Spleen (tissue), 11 donors: ENCODE data around the gene IMMP2L. TPM values are rescaled to one million over a fixed set of nuclear protein-coding genes. Genes with fewer than 3 reads are reported as not detected.

Experiments used
- DNase-seq: peaks from one replicate; pipeline ENCODE4 v3.0.0-alpha.2; 2020
- H3K27ac ChIP-seq, 8 donors: fragments of 200-600 bp; sonication (generic) in 7 of 8; 1 replicate in 4 of 8; 2 replicates in 4 of 8; pipeline versions ENCODE4 v1.5.0 to v1.8.0; 2016 to 2021; ENCODE audit warnings: inconsistent platforms in 4 of 8, mild to moderate bottlenecking in 4 of 8, moderate library complexity in 1 of 8
- H3K27me3 ChIP-seq, 7 donors: fragments of 200-600 bp; sonication (generic) in 6 of 7; replicated peaks in 1 of 7; 1 replicate in 4 of 7; 2 replicates in 3 of 7; pipeline versions ENCODE4 v1.5.0 to v1.8.0; 2016 to 2021; ENCODE audit warnings: inconsistent platforms in 3 of 7, mild to moderate bottlenecking in 1 of 7
- H3K36me3 ChIP-seq, 6 donors: fragments of 200-600 bp; sonication (generic) in 5 of 6; 1 replicate in 4 of 6; 2 replicates in 2 of 6; pipeline versions ENCODE4 v1.5.0 to v1.8.0; 2016 to 2021; ENCODE audit warnings: inconsistent platforms in 2 of 6
- H3K4me1 ChIP-seq, 6 donors: fragments of 200-600 bp; sonication (generic) in 5 of 6; 1 replicate in 3 of 6; 2 replicates in 3 of 6; pipeline versions ENCODE4 v1.5.0 to v1.8.0; 2016 to 2021; ENCODE audit warnings: inconsistent platforms in 3 of 6
- H3K4me3 ChIP-seq, 8 donors: fragments of 200-600 bp; sonication (generic) in 7 of 8; 1 replicate in 4 of 8; 2 replicates in 4 of 8; pipeline versions ENCODE4 v1.5.0 to v1.8.0; 2016 to 2021; ENCODE audit warnings: inconsistent platforms in 4 of 8, mild to moderate bottlenecking in 4 of 8, moderate library complexity in 2 of 8
- H3K9me3 ChIP-seq, 8 donors: fragments of 200-600 bp; sonication (generic) in 7 of 8; 1 replicate in 4 of 8; 2 replicates in 4 of 8; pipeline versions ENCODE4 v1.5.0 to v1.8.0; 2016 to 2021; ENCODE audit warnings: inconsistent platforms in 4 of 8
- CTCF ChIP-seq, 11 experiments: fragments of 200-600 bp in 7 of 11; fragments of 450-650 bp in 4 of 11; sonication (generic) in 4 of 11; IDR thresholded peaks in 8 of 11; conservative IDR thresholded peaks in 3 of 11; 1 replicate in 7 of 11; 2 replicates in 4 of 11; pipeline versions ENCODE4 v1.4.0 to v1.8.0; 2016 to 2021; ENCODE audit warnings: antibody characterized with exemption in 11 of 11, inconsistent platforms in 4 of 11, mild to moderate bottlenecking in 1 of 11
- POLR2A ChIP-seq, 3 donors: fragments of 450-650 bp; IDR thresholded peaks; one replicate each; pipeline ENCODE4 v1.5.1; 2017; ENCODE audit warnings: antibody characterized with exemption in 3 of 3, mild to moderate bottlenecking in 1 of 3
- POLR2AphosphoS5 ChIP-seq, 3 donors: sonication (generic); formaldehyde crosslinking; IDR thresholded peaks; one replicate each; pipeline ENCODE4 v1.5.1; 2017; ENCODE audit warnings: antibody characterized with exemption in 3 of 3
- WGBS, 5 donors: extraction: QIAGEN DNeasy Blood & Tissue Kit in 3 of 5; methylation state at CpG; one replicate each; pipeline versions ENCODE4 v1.1.5 to v1.1.7; 2013 to 2018; 5-methylcytosine and 5-hydroxymethylcytosine counted together
- intact Hi-C: fragments of 100-400 bp; cut with DNase I; formaldehyde crosslinking; loops from one replicate; pipeline ENCODE4 v1.15.0; 2023; ENCODE audit warnings: low total_unique reads
- polyA plus RNA-seq, 3 donors: library from polyadenylated mRNA; stranded (reverse); fragments of 200-250 nt; gene quantifications; one replicate each; pipeline ENCODE4 v1.2.1, GENCODE V29; 2013
- total RNA-seq, 7 donors: library from RNA; depleted of rRNA in 3 of 7; stranded (reverse); fragments of >200 nt in 3 of 7; fragmentation: NEBNext Ultra II Directional in 4 of 7; extraction: Animal tissue kit (Norgen Biotek cat#: 25700) in 4 of 7; gene quantifications; one replicate each; pipeline versions ENCODE4 v1.1.0 to v1.2.1, GENCODE V29; 2016 to 2021
- donor health status: healthy with polysubstance abuse.
- donor health status: DM: no; HTN: no; CAD: no; lungs with moderate emphysema.
- donor health status: DM: no; HTN: no; CAD: no.
- donor health status: Bipolar disorder and iron deficiency.
- donor health status: healthy.
- donor health status: DM: no; HTN: no; CAD: no.
- donor health status: DM: yes; HTN: yes; CAD: no.

Gene IMMP2L
- total and polyA plus RNA-seq, 10 donors, result 6.5 to 32.7 (median 9.8) TPM

GRCh38 chr7:110948280-110948679 is 614.0 kb downstream of the IMMP2L start:
- no peak for DNase-seq
- Histone ChIP-seq H3K36me3 (no peaks in the 10 kb centered on the region), H3K27me3 (no peaks in the 10 kb centered on the region), H3K4me3 (no peak overlapping the region), H3K27ac (no peak overlapping the region), H3K9me3 (no peaks in the 10 kb centered on the region), H3K4me1 (no peaks in the 10 kb centered on the region)
- intact Hi-C loops, result no loop called here
- TF ChIP-seq POLR2A (IDR thresholded peaks at IDR 0.05), result no peak
- TF ChIP-seq POLR2AphosphoS5 (IDR thresholded peaks at IDR 0.05), result no peak
- no peak for TF ChIP-seq CTCF (IDR thresholded peaks at IDR 0.05 in 8 of 11, conservative IDR thresholded peaks at IDR 0.05 in 3 of 11)

- H3K36me3 ChIP-seq, result no peaks in the 10 kb centered on the region
- 83 to 92% (median 88%) methylated on average over 3 of the region's 3 CpGs for WGBS, 5 donors
- H3K27ac ChIP-seq, result no peak overlapping the region
- TF ChIP-seq CTCF (IDR thresholded peaks at IDR 0.05 in 8 of 11, conservative IDR thresholded peaks at IDR 0.05 in 3 of 11) (no peak), POLR2AphosphoS5 (IDR thresholded peaks at IDR 0.05) (no peak), POLR2A (IDR thresholded peaks at IDR 0.05) (no peak)
- intact Hi-C loops, result no loop called here
- H3K4me1 ChIP-seq, result no peaks in the 10 kb centered on the region
- DNase-seq, result no peak
- H3K27me3 ChIP-seq, result no peaks in the 10 kb centered on the region
- no peaks in the 10 kb centered on the region for H3K9me3 ChIP-seq
- no peak overlapping the region for H3K4me3 ChIP-seq
These were observed 614.9 kb downstream of the IMMP2L start for GRCh38 chr7:110947408-110947807.

- intact Hi-C loops, result no loop called here
- Histone ChIP-seq H3K9me3 (no peaks in the 10 kb centered on the region), H3K4me3 (no peak overlapping the region), H3K36me3 (no peaks in the 10 kb centered on the region), H3K27ac (no peak overlapping the region), H3K27me3 (no peaks in the 10 kb centered on the region), H3K4me1 (no peaks in the 10 kb centered on the region)
- no peak for DNase-seq
- TF ChIP-seq POLR2AphosphoS5 (IDR thresholded peaks at IDR 0.05), result no peak
- TF ChIP-seq CTCF (IDR thresholded peaks at IDR 0.05 in 8 of 11, conservative IDR thresholded peaks at IDR 0.05 in 3 of 11), result no peak
- no peak for TF ChIP-seq POLR2A (IDR thresholded peaks at IDR 0.05)
- 71 to 81% (median 77%) methylated on average over 9 of the region's 9 CpGs for WGBS, 5 donors
These were observed 617.2 kb downstream of the IMMP2L start for GRCh38 chr7:110944966-110945644.

GRCh38 chr7:110944448-110944847 is 617.8 kb downstream of the IMMP2L start:
- TF ChIP-seq CTCF (IDR thresholded peaks at IDR 0.05 in 8 of 11, conservative IDR thresholded peaks at IDR 0.05 in 3 of 11), result no peak
- no peak for TF ChIP-seq POLR2AphosphoS5 (IDR thresholded peaks at IDR 0.05)
- no peak for TF ChIP-seq POLR2A (IDR thresholded peaks at IDR 0.05)
- Histone ChIP-seq H3K36me3 (no peaks in the 10 kb centered on the region), H3K9me3 (no peaks in the 10 kb centered on the region), H3K27ac (no peak overlapping the region), H3K4me3 (no peak overlapping the region), H3K27me3 (no peaks in the 10 kb centered on the region), H3K4me1 (no peaks in the 10 kb centered on the region)
- intact Hi-C loops, result no loop called here
- WGBS, 5 donors, result 96 to 97% (median 97%) methylated on average over 7 of the region's 7 CpGs
- DNase-seq, result no peak
